GM19468 (cell line): ENCODE data around the gene TUBB1.
A peak's percentile ranks its signal among the peaks of the same experiment; 100 is the strongest.

Experiments used
- ATAC-seq: cut with Tn5 transposase; IDR thresholded peaks from one replicate; pipeline ENCODE4 v1.9.1; 2021; ENCODE audit warnings: mild to moderate bottlenecking, moderate library complexity, moderate number of reproducible peaks; ENCODE audit not compliant: unreplicated experiment; ENCODE audit errors: extremely low read depth

The TUBB1 gene

GRCh38 chr20:59016795-59017492 lies 2.3 kb upstream of the TUBB1 start:
- no peak for ATAC-seq

- ATAC-seq: no peak
Measured at GRCh38 chr20:59017493-59018231, 1.6 kb upstream of the TUBB1 start.

GRCh38 chr20:59018817-59019216 lies 412 bp upstream of the TUBB1 start:
- no peak for ATAC-seq

GRCh38 chr20:59020938-59021551 lies 1.8 kb downstream of the TUBB1 start:
- no peak for ATAC-seq

- ATAC-seq: no peak
Measured at GRCh38 chr20:59022754-59023153, 3.5 kb downstream of the TUBB1 start.

GRCh38 chr20:59023616-59024015 lies 4.4 kb downstream of the TUBB1 start:
- no peak for ATAC-seq

GRCh38 chr20:59024111-59024530 lies 4.9 kb downstream of the TUBB1 start:
- no peak for ATAC-seq

- ATAC-seq: no peak
Measured at GRCh38 chr20:59025086-59025485, 5.9 kb downstream of the TUBB1 start.

- no peak for ATAC-seq
Measured at GRCh38 chr20:59025511-59025910, 6.3 kb downstream of the TUBB1 start.

- ATAC-seq: no peak
Measured at GRCh38 chr20:59026904-59027740, 7.9 kb downstream of the TUBB1 start.

- ATAC-seq: no peak
Measured at GRCh38 chr20:59027741-59028320, 8.6 kb downstream of the TUBB1 start.

GRCh38 chr20:59028812-59029211 lies 9.6 kb downstream of the TUBB1 start:
- ATAC-seq: no peak

- ATAC-seq: no peak
Measured at GRCh38 chr20:59030911-59031563, 11.8 kb downstream of the TUBB1 start.

GRCh38 chr20:59031564-59032022 lies 12.4 kb downstream of the TUBB1 start:
- no peak for ATAC-seq

GRCh38 chr20:59032023-59032712 lies 12.9 kb downstream of the TUBB1 start, which contains the start of gene ATP5F1E:
Gene ATP5F1E, minus strand, starts transcription at chr20:59032335. Its CDS starts 84 bp downstream, at chr20:59032251.
- peak; percentile 93 for ATAC-seq

- peak; percentile 4 for ATAC-seq
Measured at GRCh38 chr20:59032713-59033059, 13.5 kb downstream of the TUBB1 start.

- no peak for ATAC-seq
Measured at GRCh38 chr20:59033093-59033492, 13.9 kb downstream of the TUBB1 start.

GRCh38 chr20:59033616-59034165 lies 14.5 kb downstream of the TUBB1 start:
- no peak for ATAC-seq

GRCh38 chr20:59035381-59035780 lies 16.2 kb downstream of the TUBB1 start:
- no peak for ATAC-seq
